Caco-2 (cell line): ENCODE data around the gene SFXN2. TPM values are rescaled to one million over a fixed set of nuclear protein-coding genes. Genes with fewer than 3 reads are reported as not detected.

ENCODE experiments used
- BruUV-seq: library from RNA; stranded (reverse); fragments of 400-500 nt; replicated peaks from 2 replicates; lab custom pipeline; 2021; lab: Mats Ljungman, UMichigan
- CTCF ChIA-PET: fragments of 300-600 bp; sonication (Branson Sonifier 250); formaldehyde crosslinking; loops from one replicate; lab custom pipeline; 2022; ENCODE audit warnings: antibody characterized with exemption; lab: Charles Lee
- POLR2A ChIA-PET: fragments of 300-600 bp; sonication (Branson Sonifier 250); formaldehyde crosslinking; loops from one replicate; lab custom pipeline; 2022; ENCODE audit warnings: antibody characterized with exemption; lab: Charles Lee
- DNase-seq, 2 experiments: peaks; one replicate each; pipeline versions ENCODE4 v3.0.0 to v3.0.0-alpha.2; 2020 to 2022
- H3K27me3 ChIP-seq: replicated peaks from 2 replicates; pipeline ENCODE4 v1.6.0; 2011; ENCODE audit warnings: low read length; ENCODE audit not compliant: control insufficient read depth, insufficient read depth
- H3K36me3 ChIP-seq: 2 replicates; pipeline ENCODE4 v1.5.1; 2011; ENCODE audit warnings: low read length; ENCODE audit not compliant: control insufficient read depth, insufficient read depth
- H3K4me1 ChIP-seq: fragments of 250-450 bp; sonication (Bioruptor Pico); 2 replicates; pipeline ENCODE4 v1.5.1; 2020; ENCODE audit warnings: mild to moderate bottlenecking
- H3K4me3 ChIP-seq: 2 replicates; pipeline ENCODE4 v1.5.1; 2011; ENCODE audit warnings: low read depth, mild to moderate bottlenecking, control low read depth, low read length
- H3K9me3 ChIP-seq: fragments of 250-450 bp; sonication (Bioruptor Pico); 2 replicates; pipeline ENCODE4 v1.5.1; 2020; ENCODE audit warnings: mild to moderate bottlenecking, moderate library complexity
- H3K27ac Mint-ChIP-seq: one replicate; pipeline ENCODE4 v1.8.0; 2022; ENCODE audit warnings: mixed read lengths; ENCODE audit not compliant: unreplicated experiment
- H3K27me3 Mint-ChIP-seq: one replicate; pipeline ENCODE4 v1.8.0; 2022; ENCODE audit warnings: mixed read lengths; ENCODE audit not compliant: insufficient read depth, unreplicated experiment
- H3K36me3 Mint-ChIP-seq: one replicate; pipeline ENCODE4 v1.8.0; 2022; ENCODE audit warnings: mild to moderate bottlenecking, mixed read lengths; ENCODE audit not compliant: insufficient read depth, unreplicated experiment
- H3K4me1 Mint-ChIP-seq: one replicate; pipeline ENCODE4 v1.8.0; 2022; ENCODE audit warnings: low read depth, mixed read lengths; ENCODE audit not compliant: unreplicated experiment
- H3K4me3 Mint-ChIP-seq: one replicate; pipeline ENCODE4 v1.8.0; 2022; ENCODE audit warnings: mild to moderate bottlenecking, moderate library complexity, mixed read lengths; ENCODE audit not compliant: unreplicated experiment
- H3K9me3 Mint-ChIP-seq: one replicate; pipeline ENCODE4 v1.8.0; 2022; ENCODE audit warnings: mixed read lengths; ENCODE audit not compliant: unreplicated experiment
- intact Hi-C: fragments of 100-400 bp; cut with micrococcal nuclease; formaldehyde crosslinking; loops from one replicate; pipeline ENCODE4 v1.10.0; 2022; ENCODE audit not compliant: unreplicated experiment
- total RNA-seq: library from RNA; stranded (reverse); gene quantifications from 2 replicates; pipeline ENCODE4 v1.2.3, GENCODE V29; 2022
- TF ChIP-seq, protein P1 (sequence below), 2 experiments: fragments of 200-600 bp in 1 of 2; IDR thresholded peaks; 1 replicate in 1 of 2; 2 replicates in 1 of 2; pipeline versions ENCODE4 v1.5.1 to v1.8.0; 2011 to 2022; ENCODE audit warnings: antibody characterized with exemption in 1 of 2, control low read depth in 1 of 2, inconsistent platforms in 1 of 2, low read depth in 1 of 2, low read length in 1 of 2, mild to moderate bottlenecking in 1 of 2, moderate library complexity in 1 of 2; ENCODE audit not compliant: insufficient read depth in 1 of 2, severe bottlenecking in 1 of 2, unreplicated experiment in 1 of 2

SFXN2 gene
- total RNA-seq, 1 experiment from 2014 or later = 40.0 TPM

DNA sequence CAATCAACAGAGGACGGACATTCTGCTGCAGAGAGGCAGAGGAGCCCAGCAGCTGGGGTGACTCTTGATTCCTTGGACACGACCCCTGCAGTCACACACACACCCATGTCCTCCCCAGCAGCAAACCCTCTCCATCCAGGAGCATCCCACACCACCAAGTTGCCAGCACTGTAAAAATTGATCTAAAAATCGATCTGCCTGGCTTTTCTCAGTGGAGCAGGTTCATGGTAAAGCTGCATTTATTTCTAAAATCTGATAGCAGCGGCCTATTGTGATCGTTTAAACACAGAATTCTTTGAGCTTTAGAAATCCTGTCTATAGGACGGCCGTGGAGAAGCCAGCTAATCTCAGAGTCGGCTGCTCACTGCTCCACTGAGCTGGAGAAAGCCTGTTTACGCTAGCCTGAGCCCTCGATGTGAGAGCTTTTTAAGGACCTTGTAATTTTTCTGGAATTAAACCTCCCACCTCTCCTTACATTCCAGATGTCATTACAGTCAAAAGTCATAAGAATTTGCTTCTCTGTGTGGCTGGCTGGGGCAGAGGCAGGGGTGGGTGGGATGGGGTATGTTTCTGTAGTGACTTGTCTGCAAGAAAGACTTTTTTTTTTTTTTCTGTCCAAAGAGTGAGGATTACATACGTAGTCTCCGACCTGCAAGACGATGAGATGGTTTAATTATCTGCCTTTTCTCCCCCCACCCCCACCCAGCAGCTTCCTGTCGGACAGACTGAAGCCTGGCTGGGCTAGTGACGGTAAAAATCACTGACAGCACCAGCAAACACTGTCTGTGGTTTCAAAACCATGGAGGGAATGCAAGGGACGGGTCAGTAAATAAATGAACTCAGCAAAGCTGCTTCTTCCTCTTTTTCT, 38.5 kb upstream of the SFXN2 start:
- no peaks in the 10 kb centered on the region for H3K36me3 Mint-ChIP-seq
- no peaks in the 10 kb centered on the region for H3K27me3 Mint-ChIP-seq
- Histone ChIP-seq H3K9me3 (no peaks in the 10 kb centered on the region), H3K27me3 (no peaks in the 10 kb centered on the region), H3K36me3 (no peaks in the 10 kb centered on the region), H3K4me1 (no peaks in the 10 kb centered on the region; the same call in 1 of the 2 replicates), H3K4me3 (no peak overlapping the region)
- no peaks in the 10 kb centered on the region for H3K4me1 Mint-ChIP-seq
- BruUV-seq = no TSS peak
- ChIA-PET CTCF (interaction anchor here (0.7 kb wide), 1 partner anchor 11 kb away, joined by 4 read pairs; no protein-coding TSS in a partner anchor), POLR2A (no interaction called here)
- TF ChIP-seq, protein P1, sequence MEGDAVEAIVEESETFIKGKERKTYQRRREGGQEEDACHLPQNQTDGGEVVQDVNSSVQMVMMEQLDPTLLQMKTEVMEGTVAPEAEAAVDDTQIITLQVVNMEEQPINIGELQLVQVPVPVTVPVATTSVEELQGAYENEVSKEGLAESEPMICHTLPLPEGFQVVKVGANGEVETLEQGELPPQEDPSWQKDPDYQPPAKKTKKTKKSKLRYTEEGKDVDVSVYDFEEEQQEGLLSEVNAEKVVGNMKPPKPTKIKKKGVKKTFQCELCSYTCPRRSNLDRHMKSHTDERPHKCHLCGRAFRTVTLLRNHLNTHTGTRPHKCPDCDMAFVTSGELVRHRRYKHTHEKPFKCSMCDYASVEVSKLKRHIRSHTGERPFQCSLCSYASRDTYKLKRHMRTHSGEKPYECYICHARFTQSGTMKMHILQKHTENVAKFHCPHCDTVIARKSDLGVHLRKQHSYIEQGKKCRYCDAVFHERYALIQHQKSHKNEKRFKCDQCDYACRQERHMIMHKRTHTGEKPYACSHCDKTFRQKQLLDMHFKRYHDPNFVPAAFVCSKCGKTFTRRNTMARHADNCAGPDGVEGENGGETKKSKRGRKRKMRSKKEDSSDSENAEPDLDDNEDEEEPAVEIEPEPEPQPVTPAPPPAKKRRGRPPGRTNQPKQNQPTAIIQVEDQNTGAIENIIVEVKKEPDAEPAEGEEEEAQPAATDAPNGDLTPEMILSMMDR (IDR thresholded peaks at IDR 0.05; ENCODE audit: insufficient read depth in 1 of 2, low read depth in 1 of 2, low read length in 1 of 2, severe bottlenecking in 1 of 2, unreplicated experiment in 1 of 2) = no peak
- H3K4me3 Mint-ChIP-seq = no peak overlapping the region
- no peak for DNase-seq
- H3K9me3 Mint-ChIP-seq = no peaks in the 10 kb centered on the region
- intact Hi-C loops = no loop called here
- H3K27ac Mint-ChIP-seq = no peak overlapping the region

DNA sequence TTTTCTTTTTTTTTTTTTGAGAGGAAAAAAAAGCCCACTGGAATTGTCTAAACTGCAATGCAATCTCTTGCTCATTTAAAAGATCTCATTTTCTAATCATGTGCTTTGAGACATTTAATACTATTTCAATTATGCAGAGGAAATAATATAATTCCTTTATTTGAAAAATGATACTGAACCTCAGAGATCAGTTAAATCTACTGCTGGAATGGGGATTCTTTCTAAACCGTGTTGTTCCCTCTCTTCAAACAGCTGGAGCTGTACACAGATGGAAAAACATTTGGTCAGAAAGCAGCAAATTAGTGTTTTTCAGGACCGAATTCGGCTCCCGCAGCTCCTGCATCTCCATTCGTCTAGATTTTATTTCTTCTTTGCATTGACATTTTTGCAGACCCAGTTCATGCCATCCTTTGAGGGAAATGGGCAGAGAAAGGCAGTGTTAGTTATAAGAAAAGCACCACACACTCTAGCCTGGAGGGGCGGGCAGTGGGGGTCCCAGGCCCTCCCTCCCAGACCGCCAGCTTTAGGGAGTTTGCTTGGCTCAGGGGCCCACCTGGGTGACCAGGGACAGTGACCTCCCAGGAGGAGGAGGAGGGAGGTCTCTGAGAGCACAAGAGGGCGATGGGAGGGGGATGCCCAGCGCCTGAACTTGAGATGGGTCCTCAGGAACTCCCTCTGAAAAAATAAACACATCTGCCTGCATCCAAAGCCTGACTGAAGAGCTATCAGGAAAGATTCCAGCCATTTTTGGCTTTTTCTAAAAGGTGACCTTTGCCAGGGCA, 37.7 kb upstream of the SFXN2 start:
- CTCF ChIA-PET = interaction anchor here (0.8 to 1.1 kb wide), 2 partner anchors 10 to 48 kb away, joined by 3 to 4 read pairs; no protein-coding TSS in a partner anchor
- no TSS peak for BruUV-seq
- no peak for DNase-seq
- H3K4me3 Mint-ChIP-seq = no peak overlapping the region
- intact Hi-C loops = no loop called here
- POLR2A ChIA-PET = no interaction called here
- H3K9me3 ChIP-seq = no peaks in the 10 kb centered on the region
- H3K9me3 Mint-ChIP-seq = no peaks in the 10 kb centered on the region
- no peaks in the 10 kb centered on the region for H3K4me1 Mint-ChIP-seq
- H3K36me3 ChIP-seq = no peaks in the 10 kb centered on the region
- H3K27ac Mint-ChIP-seq = no peak overlapping the region
- H3K4me1 ChIP-seq = no peaks in the 10 kb centered on the region; the same call in 1 of the 2 replicates
- H3K27me3 Mint-ChIP-seq = no peaks in the 10 kb centered on the region
- no peaks in the 10 kb centered on the region for H3K27me3 ChIP-seq
- TF ChIP-seq, protein P1 (IDR thresholded peaks at IDR 0.05; ENCODE audit: insufficient read depth in 1 of 2, low read depth in 1 of 2, low read length in 1 of 2, severe bottlenecking in 1 of 2, unreplicated experiment in 1 of 2) = no peak
- no peaks in the 10 kb centered on the region for H3K36me3 Mint-ChIP-seq
- H3K4me3 ChIP-seq = no peak overlapping the region
